Colonic mucosa (tissue), 4 donors: Measurements from ENCODE around the gene POFUT2. TPM values are rescaled to one million over a fixed set of nuclear protein-coding genes. Genes with fewer than 3 reads are reported as not detected.
A peak's percentile ranks its signal among the peaks of the same experiment; 100 is the strongest.

ENCODE experiments used
- DNase-seq: peaks from one replicate; pipeline ENCODE4 v3.0.0-alpha.2; 2020
- H3K27ac ChIP-seq: fragments of 200-600 bp; one replicate; pipeline ENCODE4 v1.8.0; 2021
- H3K27me3 ChIP-seq: fragments of 200-600 bp; one replicate; pipeline ENCODE4 v1.8.0; 2021
- H3K36me3 ChIP-seq: fragments of 200-600 bp; one replicate; pipeline ENCODE4 v1.8.0; 2021
- H3K4me1 ChIP-seq: fragments of 200-600 bp; one replicate; pipeline ENCODE4 v1.8.0; 2021; ENCODE audit warnings: mild to moderate bottlenecking
- H3K4me3 ChIP-seq: fragments of 200-600 bp; one replicate; pipeline ENCODE4 v1.8.0; 2021
- H3K9ac ChIP-seq, 2 donors: one replicate each; pipeline ENCODE4 v1.7.0; 2013; ENCODE audit warnings: control low read depth in 2 of 2, low read depth in 2 of 2, low read length in 2 of 2
- H3K9me3 ChIP-seq: fragments of 200-600 bp; one replicate; pipeline ENCODE4 v1.8.0; 2021
- CTCF ChIP-seq: fragments of 200-600 bp; IDR thresholded peaks from one replicate; pipeline ENCODE4 v1.8.0; 2022; ENCODE audit warnings: antibody characterized with exemption, mild to moderate bottlenecking
- intact Hi-C: fragments of 100-400 bp; cut with DNase I; formaldehyde crosslinking; loops from one replicate; pipeline ENCODE4 v1.14.1; 2022
- total RNA-seq, 2 donors: library from RNA; stranded (reverse); fragmentation: NEBNext Ultra II Directional in 1 of 2; extraction: Animal tissue kit (Norgen Biotek cat#: 25700) in 1 of 2; gene quantifications; one replicate each; pipeline ENCODE4 v1.2.1, GENCODE V29; 2021
- donor health status: healthy.
- donor health status: DM: no; HTN: no; CAD: no.
- donor health status: DM: no; HTN: no; CAD: no.

Gene POFUT2
- total RNA-seq, 2 donors from 2014 or later, result 23.8 to 31.6 TPM

- H3K36me3 ChIP-seq, result no peaks in the 10 kb centered on the region
- no peak for DNase-seq
- H3K27me3 ChIP-seq, result no peaks in the 10 kb centered on the region
- no peak overlapping the region for H3K9ac ChIP-seq
- intact Hi-C loops, result no loop called here
- no peak overlapping the region for H3K27ac ChIP-seq
- no peak for TF ChIP-seq CTCF
- no peaks in the 10 kb centered on the region for H3K9me3 ChIP-seq
- H3K4me3 ChIP-seq, result no peak overlapping the region
- no peaks in the 10 kb centered on the region for H3K4me1 ChIP-seq
Measured at GRCh38 chr21:45331531-45332147, 43.9 kb upstream of the POFUT2 start.

GRCh38 chr21:45330851-45331261 is 43.2 kb upstream of the POFUT2 start:
- intact Hi-C loops, result no loop called here

GRCh38 chr21:45330075-45330781 is 42.5 kb upstream of the POFUT2 start:
- Histone ChIP-seq H3K9ac (peak overlapping the region in 1 of 2 donors; percentile 12), H3K27ac (no peak overlapping the region), H3K27me3 (no peaks in the 10 kb centered on the region), H3K4me1 (no peaks in the 10 kb centered on the region), H3K9me3 (no peaks in the 10 kb centered on the region), H3K4me3 (no peak overlapping the region), H3K36me3 (no peaks in the 10 kb centered on the region)
- intact Hi-C loops, result no loop called here
- TF ChIP-seq CTCF, result no peak
- DNase-seq, result no peak

More at GRCh38 chr21:45330851-45331261, 43.2 kb upstream of the POFUT2 start:
- H3K27me3 ChIP-seq, result no peaks in the 10 kb centered on the region
- no peak overlapping the region for H3K4me3 ChIP-seq
- no peak overlapping the region for H3K27ac ChIP-seq
- no peak for TF ChIP-seq CTCF
- no peaks in the 10 kb centered on the region for H3K9me3 ChIP-seq
- no peaks in the 10 kb centered on the region for H3K4me1 ChIP-seq
- H3K36me3 ChIP-seq, result no peaks in the 10 kb centered on the region
- no peak for DNase-seq
- no peak overlapping the region for H3K9ac ChIP-seq

- no peak overlapping the region for H3K4me3 ChIP-seq
- no peak for TF ChIP-seq CTCF
Measured at GRCh38 chr21:45329261-45330074, 41.8 kb upstream of the POFUT2 start.

GRCh38 chr21:45328198-45329091 is 40.8 kb upstream of the POFUT2 start:
- H3K27me3 ChIP-seq, result no peaks in the 10 kb centered on the region
- no peak overlapping the region for H3K9ac ChIP-seq
- no peak for DNase-seq

More at GRCh38 chr21:45329261-45330074, 41.8 kb upstream of the POFUT2 start:
- Histone ChIP-seq H3K27me3 (no peaks in the 10 kb centered on the region), H3K9ac (no peak overlapping the region), H3K4me1 (no peaks in the 10 kb centered on the region), H3K9me3 (no peaks in the 10 kb centered on the region), H3K36me3 (no peaks in the 10 kb centered on the region), H3K27ac (no peak overlapping the region)
- DNase-seq, result peak; percentile 40
- intact Hi-C loops, result no loop called here

More at GRCh38 chr21:45328198-45329091, 40.8 kb upstream of the POFUT2 start:
- H3K4me1 ChIP-seq, result no peaks in the 10 kb centered on the region
- H3K9me3 ChIP-seq, result no peaks in the 10 kb centered on the region
- H3K27ac ChIP-seq, result no peak overlapping the region
- no peak for TF ChIP-seq CTCF
- H3K4me3 ChIP-seq, result no peak overlapping the region
- H3K36me3 ChIP-seq, result no peaks in the 10 kb centered on the region
- intact Hi-C loops, result no loop called here
